Measurements from ENCODE around the gene AMH. TPM values are rescaled to one million over a fixed set of nuclear protein-coding genes. Genes with fewer than 3 reads are reported as not detected.

Gene AMH
- total RNA-seq, 3 donors from 2014 or later (not counting 1 experiment from before 2014, with no cell fraction given) = 0.55 to 2.1 (median 0.88) TPM

DNA sequence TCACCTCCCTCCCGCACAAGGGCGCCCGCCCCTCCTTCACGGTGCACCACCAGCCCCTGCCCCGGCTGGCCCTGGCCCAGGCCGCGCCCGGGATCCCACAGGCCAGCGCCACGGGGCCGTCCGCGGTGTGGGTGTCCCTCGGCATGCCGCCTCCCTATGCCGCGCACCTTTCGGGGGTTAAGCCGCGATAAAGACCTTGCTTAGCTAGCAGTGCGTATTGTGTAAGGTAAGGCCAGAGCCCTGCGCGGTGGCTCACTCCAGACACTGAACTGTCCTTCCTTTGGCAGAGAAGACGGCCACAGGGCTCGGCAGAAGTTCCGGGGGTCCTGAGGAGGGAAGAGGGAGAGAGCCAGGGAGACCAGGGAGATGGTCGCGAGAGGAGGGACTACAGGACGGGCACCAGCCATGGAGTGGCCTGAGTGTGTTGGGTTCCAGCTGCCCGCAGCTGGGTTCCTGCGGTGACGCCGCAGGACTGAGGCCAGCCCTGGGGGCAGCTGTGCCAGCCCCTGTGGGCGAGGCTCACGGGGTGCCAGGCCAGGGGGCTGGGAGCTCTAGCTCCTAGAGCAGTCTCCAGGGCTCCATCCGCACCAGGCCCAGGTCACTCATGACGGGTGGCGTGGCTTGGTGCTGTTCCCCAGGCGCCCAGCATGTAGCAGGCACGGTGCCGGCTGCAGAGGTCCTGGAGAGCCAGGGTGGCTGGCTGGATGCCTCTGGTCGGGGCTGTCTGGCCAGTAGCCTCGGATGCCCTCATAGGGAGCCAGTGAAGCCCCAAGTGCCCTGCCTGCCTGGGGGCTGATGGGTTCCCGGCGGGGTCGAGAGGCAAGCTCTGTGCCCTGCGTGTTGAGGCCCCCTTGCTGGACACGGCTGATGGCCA is 20.7 kb upstream of the AMH start:
- H3K4me1 Mint-ChIP-seq = peaks cover 6 to 11% of the 10 kb centered on the region in 2 donors
- no peaks in the 10 kb centered on the region for H3K36me3 Mint-ChIP-seq
- no peaks in the 10 kb centered on the region for H3K27me3 Mint-ChIP-seq (ENCODE audit: low read depth in 2 of 2)
- WGBS (ENCODE audit: insufficient coverage) = 96% methylated on average over 48 of the region's 48 CpGs
- no peak overlapping the region for H3K27ac ChIP-seq (ENCODE audit: low read length)
- TF ChIP-seq, protein P1, sequence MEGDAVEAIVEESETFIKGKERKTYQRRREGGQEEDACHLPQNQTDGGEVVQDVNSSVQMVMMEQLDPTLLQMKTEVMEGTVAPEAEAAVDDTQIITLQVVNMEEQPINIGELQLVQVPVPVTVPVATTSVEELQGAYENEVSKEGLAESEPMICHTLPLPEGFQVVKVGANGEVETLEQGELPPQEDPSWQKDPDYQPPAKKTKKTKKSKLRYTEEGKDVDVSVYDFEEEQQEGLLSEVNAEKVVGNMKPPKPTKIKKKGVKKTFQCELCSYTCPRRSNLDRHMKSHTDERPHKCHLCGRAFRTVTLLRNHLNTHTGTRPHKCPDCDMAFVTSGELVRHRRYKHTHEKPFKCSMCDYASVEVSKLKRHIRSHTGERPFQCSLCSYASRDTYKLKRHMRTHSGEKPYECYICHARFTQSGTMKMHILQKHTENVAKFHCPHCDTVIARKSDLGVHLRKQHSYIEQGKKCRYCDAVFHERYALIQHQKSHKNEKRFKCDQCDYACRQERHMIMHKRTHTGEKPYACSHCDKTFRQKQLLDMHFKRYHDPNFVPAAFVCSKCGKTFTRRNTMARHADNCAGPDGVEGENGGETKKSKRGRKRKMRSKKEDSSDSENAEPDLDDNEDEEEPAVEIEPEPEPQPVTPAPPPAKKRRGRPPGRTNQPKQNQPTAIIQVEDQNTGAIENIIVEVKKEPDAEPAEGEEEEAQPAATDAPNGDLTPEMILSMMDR (IDR thresholded peaks at IDR 0.05) = no peak
- ATAC-seq (no peak), DNase-seq (no peak)
- H3K4me1 ChIP-seq (ENCODE audit: control insufficient read depth, insufficient read depth, low read length) = peaks cover 7% of the 10 kb centered on the region
- H3K36me3 ChIP-seq (ENCODE audit: control insufficient read depth, insufficient read depth, low read length) = peaks cover 49% of the 10 kb centered on the region
- no peak overlapping the region for H3K4me3 Mint-ChIP-seq
- no peak overlapping the region for H3K27ac Mint-ChIP-seq
- no peak overlapping the region for H3K4me3 ChIP-seq (ENCODE audit: low read length)
- H3K27me3 ChIP-seq (ENCODE audit: control insufficient read depth, insufficient read depth, low read length) = no peaks in the 10 kb centered on the region
- intact Hi-C loops (cut with micrococcal nuclease) = no loop called here
- H3K9me3 ChIP-seq (ENCODE audit: control insufficient read depth, insufficient read depth, low read length) = no peaks in the 10 kb centered on the region
- H3K9me3 Mint-ChIP-seq = no peaks in the 10 kb centered on the region

DNA sequence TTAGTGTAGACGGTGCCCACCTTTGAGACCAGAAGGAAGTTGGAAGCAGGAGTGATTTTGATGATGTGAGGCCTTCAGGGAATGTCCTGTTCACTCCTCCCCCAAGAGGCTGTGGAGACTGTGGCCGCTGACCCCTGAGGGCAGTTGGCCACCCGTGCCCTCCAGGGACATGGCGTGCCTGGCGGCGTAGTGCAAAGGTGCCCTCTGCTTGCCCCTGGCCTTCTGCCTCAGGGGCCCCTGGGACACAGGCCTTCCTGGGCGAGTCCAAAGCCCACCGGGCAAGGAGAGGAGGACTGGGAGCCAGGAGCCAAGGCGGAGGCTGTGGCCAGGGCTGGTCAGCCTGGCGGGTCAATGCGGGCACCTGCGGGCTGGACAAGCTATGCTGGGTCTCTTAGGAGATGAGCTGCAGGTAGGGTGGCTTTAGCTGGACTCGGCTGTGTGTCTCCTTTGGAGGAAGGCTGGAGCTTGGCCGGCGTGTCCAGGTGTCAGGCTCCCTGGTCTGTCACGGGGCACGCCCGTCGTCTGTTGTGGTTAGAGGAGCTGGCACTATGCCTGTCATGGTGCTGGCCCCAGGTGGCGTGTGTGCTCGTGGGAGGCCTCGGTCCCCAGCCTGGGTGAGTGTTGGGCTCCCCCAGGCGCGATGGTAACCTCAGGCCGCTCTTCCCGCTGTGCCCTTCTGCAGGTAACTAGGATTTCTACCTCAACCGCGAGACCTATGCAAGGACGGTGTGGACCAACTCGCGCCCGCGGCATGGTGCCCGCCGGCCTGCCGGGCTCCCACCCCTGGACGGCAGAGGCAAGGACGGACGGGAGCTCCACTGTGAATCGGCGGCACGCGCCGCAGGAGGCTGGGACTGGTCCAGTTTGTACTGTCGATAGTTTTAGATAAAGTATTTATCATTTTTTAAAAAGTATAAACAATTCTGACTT is 19.8 kb upstream of the AMH start:
- Histone ChIP-seq H3K4me3 (ENCODE audit: low read length) (no peak overlapping the region), H3K9me3 (ENCODE audit: control insufficient read depth, insufficient read depth, low read length) (no peaks in the 10 kb centered on the region), H3K27me3 (ENCODE audit: control insufficient read depth, insufficient read depth, low read length) (no peaks in the 10 kb centered on the region), H3K27ac (ENCODE audit: low read length) (no peak overlapping the region), H3K36me3 (ENCODE audit: control insufficient read depth, insufficient read depth, low read length) (peaks cover 49% of the 10 kb centered on the region), H3K4me1 (ENCODE audit: control insufficient read depth, insufficient read depth, low read length) (peaks cover 9% of the 10 kb centered on the region)
- 91% methylated on average over 39 of the region's 45 CpGs for WGBS (ENCODE audit: insufficient coverage)
- H3K4me1 Mint-ChIP-seq = peaks cover 0 to 9% of the 10 kb centered on the region in 2 donors
- no peak overlapping the region for H3K27ac Mint-ChIP-seq
- H3K27me3 Mint-ChIP-seq (ENCODE audit: low read depth in 2 of 2) = no peaks in the 10 kb centered on the region
- TF ChIP-seq, protein P1 (IDR thresholded peaks at IDR 0.05) = no peak
- intact Hi-C loops (cut with micrococcal nuclease) = loop anchor here (10.0 kb wide), 1 partner anchor 75 kb away; the partner anchor contains the start of gene AP3D1
- H3K4me3 Mint-ChIP-seq = no peak overlapping the region
- H3K9me3 Mint-ChIP-seq = no peaks in the 10 kb centered on the region
- DNase-seq (no peak), ATAC-seq (no peak)
- no peaks in the 10 kb centered on the region for H3K36me3 Mint-ChIP-seq

DNA sequence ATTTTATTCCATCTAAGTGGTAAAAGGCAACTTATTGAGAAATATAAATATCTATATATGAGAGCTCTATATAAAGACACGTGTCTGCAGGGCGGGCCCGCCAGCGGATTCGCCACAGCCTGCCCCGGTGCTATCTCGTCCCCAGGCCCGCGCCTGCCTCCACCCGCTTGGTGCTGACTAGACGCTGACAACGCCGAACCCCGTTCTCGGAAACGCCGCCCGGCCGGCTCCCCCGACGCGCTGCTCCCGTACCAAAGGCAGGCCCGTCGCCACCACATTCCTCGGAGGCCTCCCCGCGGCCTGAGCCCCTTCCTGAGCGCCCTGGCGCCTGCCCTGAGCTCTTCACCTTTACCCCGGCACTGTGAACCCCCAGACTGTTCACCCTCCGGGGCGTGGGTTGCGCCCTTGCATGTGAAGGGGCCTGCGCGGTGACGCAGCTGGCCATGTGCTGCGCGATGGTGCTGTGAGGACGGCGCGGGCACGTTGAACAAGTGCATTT is 19.0 kb upstream of the AMH start:
- WGBS (ENCODE audit: insufficient coverage) = 97% methylated on average over 43 of the region's 43 CpGs
- TF ChIP-seq, protein P1 (IDR thresholded peaks at IDR 0.05) = no peak
- Histone ChIP-seq H3K36me3 (ENCODE audit: control insufficient read depth, insufficient read depth, low read length) (peaks cover 45% of the 10 kb centered on the region), H3K4me1 (ENCODE audit: control insufficient read depth, insufficient read depth, low read length) (peaks cover 16% of the 10 kb centered on the region), H3K27ac (ENCODE audit: low read length) (no peak overlapping the region), H3K4me3 (ENCODE audit: low read length) (no peak overlapping the region), H3K9me3 (ENCODE audit: control insufficient read depth, insufficient read depth, low read length) (no peaks in the 10 kb centered on the region), H3K27me3 (ENCODE audit: control insufficient read depth, insufficient read depth, low read length) (no peaks in the 10 kb centered on the region)
- peak overlapping the region in 1 of 2 donors; percentile 24 for H3K27ac Mint-ChIP-seq
- peak overlapping the region; percentile 45 for H3K4me3 Mint-ChIP-seq
- no peaks in the 10 kb centered on the region for H3K36me3 Mint-ChIP-seq
- no peaks in the 10 kb centered on the region for H3K9me3 Mint-ChIP-seq
- no peaks in the 10 kb centered on the region for H3K27me3 Mint-ChIP-seq (ENCODE audit: low read depth in 2 of 2)
- intact Hi-C loops (cut with micrococcal nuclease) = loop anchor here (10.0 kb wide), 1 partner anchor 75 kb away; the partner anchor contains the start of gene AP3D1
- ATAC-seq (no peak), DNase-seq (no peak)
- H3K4me1 Mint-ChIP-seq = peaks cover under 1 to 13% of the 10 kb centered on the region in 2 donors

All from natural killer cell (primary cell).